ENCODE results near the gene HOXA9.

DNA sequence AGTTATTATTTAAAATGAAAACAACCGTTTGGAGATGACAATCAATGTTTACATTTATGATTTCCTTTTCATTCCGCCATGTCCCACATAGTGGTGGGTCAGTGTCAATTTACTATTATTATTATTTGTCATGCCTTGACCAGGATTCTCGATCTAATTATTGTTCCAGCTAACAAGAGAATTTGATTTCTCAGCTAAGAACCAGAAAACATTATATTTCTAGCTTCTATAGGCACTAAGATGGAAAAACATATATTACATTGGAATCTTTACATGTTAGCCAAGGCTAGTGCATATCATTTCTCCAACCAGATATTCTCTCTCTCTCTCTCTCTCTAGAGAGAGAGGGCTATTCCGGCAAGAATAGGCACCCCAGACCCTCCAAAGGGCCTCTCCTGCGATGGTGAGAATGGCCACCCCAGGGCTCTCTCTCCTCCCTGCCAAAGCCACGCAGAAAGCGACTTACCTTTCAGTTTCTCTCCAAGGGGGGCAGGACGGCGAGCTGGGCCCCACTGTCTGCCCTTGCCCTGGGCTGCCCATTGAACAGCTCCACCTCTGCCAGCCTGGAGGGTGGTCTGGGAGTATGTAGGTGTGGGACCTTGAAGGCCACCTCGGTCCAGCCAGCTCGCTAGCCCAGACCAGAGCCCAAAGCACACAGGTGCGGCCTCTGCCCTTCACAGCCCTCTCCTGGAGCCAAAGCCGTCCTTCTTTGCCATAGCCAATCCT, 15.3 kb downstream of the HOXA9 start:
- TF ChIP-seq, protein P1, sequence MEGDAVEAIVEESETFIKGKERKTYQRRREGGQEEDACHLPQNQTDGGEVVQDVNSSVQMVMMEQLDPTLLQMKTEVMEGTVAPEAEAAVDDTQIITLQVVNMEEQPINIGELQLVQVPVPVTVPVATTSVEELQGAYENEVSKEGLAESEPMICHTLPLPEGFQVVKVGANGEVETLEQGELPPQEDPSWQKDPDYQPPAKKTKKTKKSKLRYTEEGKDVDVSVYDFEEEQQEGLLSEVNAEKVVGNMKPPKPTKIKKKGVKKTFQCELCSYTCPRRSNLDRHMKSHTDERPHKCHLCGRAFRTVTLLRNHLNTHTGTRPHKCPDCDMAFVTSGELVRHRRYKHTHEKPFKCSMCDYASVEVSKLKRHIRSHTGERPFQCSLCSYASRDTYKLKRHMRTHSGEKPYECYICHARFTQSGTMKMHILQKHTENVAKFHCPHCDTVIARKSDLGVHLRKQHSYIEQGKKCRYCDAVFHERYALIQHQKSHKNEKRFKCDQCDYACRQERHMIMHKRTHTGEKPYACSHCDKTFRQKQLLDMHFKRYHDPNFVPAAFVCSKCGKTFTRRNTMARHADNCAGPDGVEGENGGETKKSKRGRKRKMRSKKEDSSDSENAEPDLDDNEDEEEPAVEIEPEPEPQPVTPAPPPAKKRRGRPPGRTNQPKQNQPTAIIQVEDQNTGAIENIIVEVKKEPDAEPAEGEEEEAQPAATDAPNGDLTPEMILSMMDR (IDR thresholded peaks at IDR 0.05), result no peak
- TF ChIP-seq EZH2phosphoT487 (IDR thresholded peaks at IDR 0.05), result no peak
